Stimulated activated effector memory CD8-positive, alpha-beta T cell treated with anti-CD3 and anti-CD28 coated beads, Interleukin-12 subunit alpha, Interleukin-12 subunit beta, amount 100 ng/mL, for 72 hours (primary cell): ENCODE measurements around the gene ODF4.
"Not testable (repeated sequence)": the region's sequence is repeated elsewhere in the genome, so short reads cannot be mapped to it uniquely, and the experiment has no call there.

ENCODE experiments used
- ATAC-seq: fragments of 150-1000 bp; cut with Tn5 transposase; 2 replicates; pipeline ENCODE4 v1.10.0; 2021
- DNase-seq, 2 donors: peaks; one replicate each; pipeline ENCODE4 v3.0.0; 2021 to 2022; ENCODE audit warnings: low spot score in 2 of 2
- H3K27ac Mint-ChIP-seq: one replicate; pipeline ENCODE4 v1.8.0; 2022; ENCODE audit warnings: mild to moderate bottlenecking, mixed read lengths
- H3K36me3 Mint-ChIP-seq: one replicate; pipeline ENCODE4 v1.8.0; 2022; ENCODE audit warnings: mild to moderate bottlenecking, mixed read lengths
- H3K4me1 Mint-ChIP-seq: one replicate; pipeline ENCODE4 v1.8.0; 2022; ENCODE audit warnings: mixed read lengths
- H3K4me3 Mint-ChIP-seq: one replicate; pipeline ENCODE4 v1.8.0; 2022; ENCODE audit warnings: mild to moderate bottlenecking, mixed read lengths
- H3K9me3 Mint-ChIP-seq: one replicate; pipeline ENCODE4 v1.8.0; 2022; ENCODE audit warnings: mixed read lengths

Gene ODF4

GRCh38 chr17:8373856-8374255 is 34.2 kb downstream of the ODF4 start:
- Mint-ChIP-seq H3K36me3 (peaks cover 56% of the 10 kb centered on the region), H3K4me1 (peaks cover 32% of the 10 kb centered on the region)
- not testable (repeated sequence) for H3K4me3 Mint-ChIP-seq, ATAC-seq, H3K27ac Mint-ChIP-seq, H3K9me3 Mint-ChIP-seq, DNase-seq

- Mint-ChIP-seq H3K36me3 (peaks cover 59% of the 10 kb centered on the region), H3K4me1 (peaks cover 48% of the 10 kb centered on the region), H3K9me3 (no peaks in the 10 kb centered on the region), H3K4me3 (peak overlapping the region; percentile 75), H3K27ac (peak overlapping the region; percentile 51)
- no peak for DNase-seq
- ATAC-seq = no peak
Measured at GRCh38 chr17:8375738-8376259, 36.2 kb downstream of the ODF4 start.

- peaks cover 54% of the 10 kb centered on the region for H3K4me1 Mint-ChIP-seq
- ATAC-seq = peak; percentile 98
- H3K36me3 Mint-ChIP-seq = peaks cover 66% of the 10 kb centered on the region
- peak within 1 kb of the TSS; percentile 51 for H3K27ac Mint-ChIP-seq
- H3K4me3 Mint-ChIP-seq = peak within 1 kb of the TSS; percentile 75
- DNase-seq = peak; percentile 87 to 94
- H3K9me3 Mint-ChIP-seq = no peaks in the 10 kb centered on the region
Measured at GRCh38 chr17:8376271-8377067, 36.8 kb downstream of the ODF4 start, which contains the start of gene KRABD2. TSS of gene KRABD2 (minus strand) at chr17:8376704.

DNA sequence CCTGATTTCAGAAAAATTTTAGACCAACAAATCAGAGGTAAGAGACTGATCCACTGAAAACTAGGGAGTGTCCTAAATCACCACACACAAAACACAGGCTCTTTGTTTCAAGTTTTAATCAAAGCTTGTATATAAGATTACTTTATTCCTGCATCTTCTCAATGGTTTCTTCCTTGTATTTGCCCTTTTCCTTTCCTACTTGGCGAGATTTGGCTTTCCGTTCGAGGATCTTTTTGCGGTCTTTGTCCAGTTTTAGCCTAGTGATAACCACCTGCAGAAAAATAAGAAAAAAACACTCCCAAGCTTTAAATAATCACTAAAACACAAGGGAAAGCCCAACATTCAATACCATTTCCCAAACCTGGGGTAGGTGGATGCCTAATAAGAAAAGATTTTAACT is 37.8 kb downstream of the ODF4 start:
- ATAC-seq (no peak), DNase-seq (no peak)
- no peaks in the 10 kb centered on the region for H3K9me3 Mint-ChIP-seq
- peak overlapping the region; percentile 51 for H3K27ac Mint-ChIP-seq
- peaks cover 54% of the 10 kb centered on the region for H3K4me1 Mint-ChIP-seq
- H3K36me3 Mint-ChIP-seq = peaks cover 75% of the 10 kb centered on the region
- peak overlapping the region; percentile 75 for H3K4me3 Mint-ChIP-seq

DNA sequence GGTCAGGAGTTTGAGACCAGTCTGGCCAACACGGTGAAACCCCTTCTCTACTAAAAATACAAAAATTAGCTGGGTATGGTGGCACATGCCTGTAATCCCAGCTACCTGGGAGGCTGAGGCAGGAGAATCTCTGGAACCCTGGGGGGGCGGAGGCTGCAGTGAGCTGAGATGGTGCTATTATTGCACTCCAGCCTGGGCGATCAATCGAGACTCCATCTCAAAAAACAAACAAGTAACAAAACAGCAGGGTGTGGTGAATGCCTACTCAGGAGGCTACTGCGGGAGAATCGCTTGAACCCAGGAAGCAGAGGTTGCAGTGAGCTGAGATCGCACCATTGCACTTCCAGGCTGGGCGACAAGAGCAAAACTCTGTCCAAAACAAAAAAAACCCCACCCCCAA is 38.5 kb downstream of the ODF4 start:
- Mint-ChIP-seq H3K4me1 (peaks cover 54% of the 10 kb centered on the region), H3K36me3 (peaks cover 82% of the 10 kb centered on the region), H3K27ac (peak overlapping the region; percentile 51)
- not testable (repeated sequence) for H3K9me3 Mint-ChIP-seq, DNase-seq, ATAC-seq, H3K4me3 Mint-ChIP-seq

DNA sequence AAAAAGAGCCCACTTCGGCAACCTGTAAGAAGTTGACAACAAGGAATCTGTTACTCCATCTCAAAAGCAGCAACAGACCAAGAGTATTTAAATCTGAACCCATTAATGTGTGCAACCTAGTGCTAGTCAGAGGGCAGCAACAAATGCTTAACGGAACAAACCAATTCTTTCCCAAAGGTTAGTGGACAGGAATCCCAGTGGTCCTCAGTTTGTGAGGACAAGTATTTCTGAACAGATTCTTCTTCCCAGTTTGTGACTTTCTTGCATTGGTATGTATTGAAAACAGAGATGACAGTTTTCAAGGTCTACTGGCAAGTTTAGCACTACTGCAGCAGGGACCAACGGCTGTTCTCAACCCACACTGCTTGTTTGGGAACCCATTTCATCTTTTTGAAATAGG is 40.4 kb downstream of the ODF4 start:
- H3K27ac Mint-ChIP-seq = peak overlapping the region; percentile 99
- peaks cover 65% of the 10 kb centered on the region for H3K4me1 Mint-ChIP-seq
- peak overlapping the region; percentile 99 for H3K4me3 Mint-ChIP-seq
- H3K36me3 Mint-ChIP-seq = peaks cover 83% of the 10 kb centered on the region
- no peak for DNase-seq
- ATAC-seq = no peak
- H3K9me3 Mint-ChIP-seq = no peaks in the 10 kb centered on the region

- ATAC-seq (no peak), DNase-seq (no peak)
- Mint-ChIP-seq H3K36me3 (peaks cover 61% of the 10 kb centered on the region), H3K27ac (peak overlapping the region; percentile 99), H3K9me3 (no peaks in the 10 kb centered on the region), H3K4me1 (peaks cover 60% of the 10 kb centered on the region), H3K4me3 (peak overlapping the region; percentile 99)
Measured at GRCh38 chr17:8382052-8382879, 42.6 kb downstream of the ODF4 start.

GRCh38 chr17:8382880-8383142 is 43.2 kb downstream of the ODF4 start:
- DNase-seq (no peak), ATAC-seq (no peak)
- Mint-ChIP-seq H3K9me3 (no peaks in the 10 kb centered on the region), H3K36me3 (peaks cover 56% of the 10 kb centered on the region), H3K4me3 (peak overlapping the region; percentile 99), H3K27ac (peak overlapping the region; percentile 99), H3K4me1 (peaks cover 61% of the 10 kb centered on the region)

- peak; percentile 98 to 99 for DNase-seq
- H3K27ac Mint-ChIP-seq = peak within 1 kb of the TSS; percentile 99
- H3K36me3 Mint-ChIP-seq = peaks cover 51% of the 10 kb centered on the region
- H3K9me3 Mint-ChIP-seq = no peaks in the 10 kb centered on the region
- H3K4me3 Mint-ChIP-seq = peak within 1 kb of the TSS; percentile 99
- peaks cover 61% of the 10 kb centered on the region for H3K4me1 Mint-ChIP-seq
- peak; percentile 95 for ATAC-seq
Measured at GRCh38 chr17:8383143-8383822, 43.6 kb downstream of the ODF4 start, which contains the start of gene RPL26. TSS of gene RPL26 (minus strand) at chr17:8383193. CDS start at chr17:8382310, 883 bp downstream.

GRCh38 chr17:8384801-8385378 is 45.2 kb downstream of the ODF4 start:
- peak overlapping the region; percentile 99 for H3K27ac Mint-ChIP-seq
- peaks cover 35% of the 10 kb centered on the region for H3K36me3 Mint-ChIP-seq
- DNase-seq (no peak), ATAC-seq (no peak)
- H3K4me1 Mint-ChIP-seq = peaks cover 61% of the 10 kb centered on the region
- H3K4me3 Mint-ChIP-seq = peak overlapping the region; percentile 99
- no peaks in the 10 kb centered on the region for H3K9me3 Mint-ChIP-seq

GRCh38 chr17:8386841-8387240 is 47.2 kb downstream of the ODF4 start:
- ATAC-seq (no peak), DNase-seq (no peak)
- H3K27ac Mint-ChIP-seq = no peak overlapping the region

GRCh38 chr17:8387914-8388651 is 48.4 kb downstream of the ODF4 start:
- DNase-seq (no peak), ATAC-seq (no peak)
- no peaks in the 10 kb centered on the region for H3K9me3 Mint-ChIP-seq
- H3K4me3 Mint-ChIP-seq = no peak overlapping the region
- H3K4me1 Mint-ChIP-seq = peaks cover 46% of the 10 kb centered on the region
- peaks cover 3% of the 10 kb centered on the region for H3K36me3 Mint-ChIP-seq
- H3K27ac Mint-ChIP-seq = peak overlapping the region; percentile 52

More at GRCh38 chr17:8386841-8387240, 47.2 kb downstream of the ODF4 start:
- Mint-ChIP-seq H3K4me3 (no peak overlapping the region), H3K36me3 (peaks cover 15% of the 10 kb centered on the region), H3K4me1 (peaks cover 46% of the 10 kb centered on the region), H3K9me3 (no peaks in the 10 kb centered on the region)

DNA sequence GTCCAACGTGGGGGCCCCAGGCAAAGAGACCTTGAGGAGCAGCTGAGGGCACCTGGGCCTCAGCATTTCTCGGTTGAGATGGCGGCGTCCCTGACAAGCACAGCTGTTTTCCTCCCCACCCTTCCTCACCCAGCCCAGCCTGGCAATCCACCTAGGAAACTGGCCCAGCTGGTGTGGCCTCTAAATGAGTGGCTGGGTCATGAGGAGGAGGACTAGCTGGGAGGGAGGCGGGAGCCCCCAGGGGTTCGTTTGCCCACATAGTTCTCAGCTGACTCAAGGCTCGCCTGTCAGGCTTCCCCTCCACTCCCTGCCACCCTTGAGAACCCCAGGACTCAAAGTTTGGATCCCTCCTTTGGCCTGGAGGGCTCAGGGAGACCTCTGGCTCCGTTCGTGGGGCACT is 52.1 kb downstream of the ODF4 start:
- H3K9me3 Mint-ChIP-seq = no peaks in the 10 kb centered on the region
- H3K36me3 Mint-ChIP-seq = no peaks in the 10 kb centered on the region
- no peak overlapping the region for H3K4me3 Mint-ChIP-seq
- H3K27ac Mint-ChIP-seq = no peak overlapping the region
- DNase-seq (no peak), ATAC-seq (no peak)
- peaks cover 37% of the 10 kb centered on the region for H3K4me1 Mint-ChIP-seq

DNA sequence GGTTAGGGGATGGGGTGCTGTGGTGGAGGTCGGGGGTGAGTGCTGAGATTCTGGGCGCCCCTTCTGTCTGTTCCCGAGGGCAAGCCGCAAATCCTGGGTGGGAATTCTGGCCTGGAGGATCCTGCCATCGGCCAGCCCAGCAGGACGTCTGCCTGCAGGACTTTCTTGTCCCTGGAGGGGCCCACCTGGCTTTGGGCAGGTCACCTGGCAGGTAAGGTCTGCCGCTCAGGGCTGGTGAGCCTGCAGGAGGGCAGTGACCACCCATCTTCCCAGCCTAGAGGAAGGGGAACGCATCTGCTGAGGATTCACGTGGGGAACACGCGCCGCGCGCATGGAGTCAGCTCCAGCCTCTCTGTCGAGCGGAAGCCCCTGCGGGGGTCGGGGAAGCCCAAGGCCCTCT is 52.6 kb downstream of the ODF4 start:
- Mint-ChIP-seq H3K27ac (no peak overlapping the region), H3K36me3 (no peaks in the 10 kb centered on the region), H3K4me3 (no peak overlapping the region), H3K9me3 (no peaks in the 10 kb centered on the region), H3K4me1 (peaks cover 34% of the 10 kb centered on the region)
- DNase-seq (no peak), ATAC-seq (no peak)
